Natural killer cell (primary cell): ENCODE results near the gene TMEM138. TPM values are rescaled to one million over a fixed set of nuclear protein-coding genes. Genes with fewer than 3 reads are reported as not detected.
A peak's percentile ranks its signal among the peaks of the same experiment; 100 is the strongest.

ENCODE experiments used
- ATAC-seq, 3 donors: fragments of 150-1000 bp in 2 of 3; fragments of 200-7000 bp in 1 of 3; cut with Tn5 transposase; 1 replicate in 1 of 3; 2 replicates in 2 of 3; pipeline ENCODE4 v1.10.0; 2021; ENCODE audit warnings: mild to moderate bottlenecking in 2 of 3, moderate library complexity in 2 of 3
- DNase-seq, 2 donors: peaks; one replicate each; pipeline versions ENCODE4 v3.0.0 to v3.0.0-alpha.2; 2013 to 2021; ENCODE audit warnings: mixed read lengths in 1 of 2
- H3K27ac ChIP-seq: one replicate; pipeline ENCODE4 v1.5.1; 2013; ENCODE audit warnings: mild to moderate bottlenecking, low read length
- H3K27me3 ChIP-seq: one replicate; pipeline ENCODE4 v1.6.1; 2013; ENCODE audit warnings: low read length; ENCODE audit not compliant: control insufficient read depth, insufficient read depth
- H3K36me3 ChIP-seq: one replicate; pipeline ENCODE4 v1.6.1; 2013; ENCODE audit warnings: low read length; ENCODE audit not compliant: control insufficient read depth, insufficient read depth
- H3K4me1 ChIP-seq: one replicate; pipeline ENCODE4 v1.6.1; 2013; ENCODE audit warnings: low read length; ENCODE audit not compliant: control insufficient read depth, insufficient read depth
- H3K4me3 ChIP-seq: one replicate; pipeline ENCODE4 v1.5.1; 2013; ENCODE audit warnings: low read length
- H3K9me3 ChIP-seq: one replicate; pipeline ENCODE4 v1.6.1; 2013; ENCODE audit warnings: low read length; ENCODE audit not compliant: control insufficient read depth, insufficient read depth
- H3K27ac Mint-ChIP-seq, 2 donors: one replicate each; pipeline ENCODE4 v1.8.0; 2022; ENCODE audit warnings: mild to moderate bottlenecking in 2 of 2, mixed read lengths in 2 of 2, moderate library complexity in 1 of 2
- H3K27me3 Mint-ChIP-seq, 2 donors: one replicate each; pipeline ENCODE4 v1.8.0; 2022; ENCODE audit warnings: low read depth in 2 of 2, mixed read lengths in 2 of 2
- H3K36me3 Mint-ChIP-seq: one replicate; pipeline ENCODE4 v1.8.0; 2022; ENCODE audit warnings: mixed read lengths
- H3K4me1 Mint-ChIP-seq, 2 donors: one replicate each; pipeline ENCODE4 v1.8.0; 2022; ENCODE audit warnings: mixed read lengths in 2 of 2
- H3K4me3 Mint-ChIP-seq: one replicate; pipeline ENCODE4 v1.8.0; 2022; ENCODE audit warnings: mild to moderate bottlenecking, moderate library complexity, mixed read lengths
- H3K9me3 Mint-ChIP-seq, 2 donors: one replicate each; pipeline ENCODE4 v1.8.0; 2022; ENCODE audit warnings: mixed read lengths in 2 of 2
- CTCF ChIP-seq: fragments of 200-600 bp; IDR thresholded peaks from one replicate; pipeline ENCODE4 v1.8.0; 2022; ENCODE audit warnings: antibody characterized with exemption
- WGBS: methylation state at CpG from one replicate; pipeline ENCODE4 v1.1.7; 2013; ENCODE audit warnings: missing lambda C conversion rate; ENCODE audit not compliant: insufficient coverage; 5-methylcytosine and 5-hydroxymethylcytosine counted together
- intact Hi-C: fragments of 100-400 bp; cut with micrococcal nuclease; formaldehyde crosslinking; loops from one replicate; pipeline ENCODE4 v1.14.2; 2022
- total RNA-seq, 4 donors: library from RNA; stranded (reverse); fragments of 120-200 nt in 1 of 4; gene quantifications; one replicate each; pipeline versions ENCODE4 v1.2.3 to v1.2.4, GENCODE V29; 2013 to 2022

The TMEM138 gene
- total RNA-seq, 3 donors from 2014 or later (not counting 1 experiment from before 2014, with no cell fraction given): 63.8 to 75.9 (median 66.5) TPM

DNA sequence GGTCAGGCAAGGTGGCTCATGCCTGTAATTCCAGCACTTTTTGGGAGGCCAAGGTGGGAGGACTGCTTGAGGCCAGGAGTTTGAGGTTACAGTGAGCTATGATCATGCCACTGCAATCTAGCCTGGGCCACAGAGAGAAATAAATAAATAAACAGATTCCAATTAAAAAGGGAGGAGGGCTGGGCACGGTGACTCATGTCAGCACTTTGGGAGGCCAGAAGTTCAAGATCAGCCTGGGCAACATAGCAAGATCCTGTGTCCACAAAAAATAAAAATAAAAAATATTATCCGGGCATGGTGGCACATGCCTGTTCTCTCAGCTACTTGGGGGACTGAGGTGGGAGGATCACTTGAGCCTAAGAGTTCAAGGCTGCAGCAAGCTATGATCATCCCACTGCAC is 8.0 kb upstream of the TMEM138 start:
- Mint-ChIP-seq H3K4me3 (no peak overlapping the region), H3K9me3 (no peaks in the 10 kb centered on the region), H3K36me3 (no peaks in the 10 kb centered on the region), H3K27ac (no peak overlapping the region), H3K27me3 (no peaks in the 10 kb centered on the region), H3K4me1 (peaks cover 0 to 10% of the 10 kb centered on the region in 2 donors)
- no peak for DNase-seq
- WGBS: 88% methylated on average over 2 of the region's 2 CpGs
- no peak for TF ChIP-seq CTCF
- intact Hi-C loops: no loop called here
- Histone ChIP-seq H3K27ac (no peak overlapping the region), H3K9me3 (no peaks in the 10 kb centered on the region), H3K36me3 (peaks cover 35% of the 10 kb centered on the region), H3K27me3 (no peaks in the 10 kb centered on the region), H3K4me3 (peak overlapping the region; percentile 6), H3K4me1 (peaks cover 24% of the 10 kb centered on the region)
- no peak for ATAC-seq

DNA sequence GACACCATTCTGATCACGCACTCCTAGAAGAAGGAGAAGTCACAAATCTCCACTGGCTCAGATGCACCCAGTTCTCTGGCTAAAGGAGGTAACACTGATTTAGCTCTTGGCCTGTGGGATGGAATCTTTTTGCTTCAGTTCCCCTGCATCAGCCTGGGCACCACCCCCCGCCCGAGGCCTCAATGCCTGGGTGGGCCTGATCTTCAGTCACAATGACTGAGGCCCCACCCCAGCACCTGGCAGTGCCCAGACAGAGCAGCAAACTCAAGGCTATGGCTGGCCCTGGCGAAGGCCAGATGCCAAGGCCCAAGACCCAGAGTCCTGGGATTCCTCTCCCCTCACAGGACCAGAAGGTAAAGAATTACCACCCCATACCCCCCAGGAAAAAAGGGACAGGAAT is 5.5 kb upstream of the TMEM138 start:
- no peak for TF ChIP-seq CTCF
- H3K4me3 ChIP-seq: peak overlapping the region; percentile 11
- H3K36me3 Mint-ChIP-seq: no peaks in the 10 kb centered on the region
- DNase-seq (no peak), ATAC-seq (no peak)
- no peaks in the 10 kb centered on the region for H3K27me3 ChIP-seq
- H3K27ac Mint-ChIP-seq: peak overlapping the region in 1 of 2 donors; percentile 14
- no peaks in the 10 kb centered on the region for H3K9me3 ChIP-seq
- peaks cover 38% of the 10 kb centered on the region for H3K4me1 ChIP-seq
- no peak overlapping the region for H3K4me3 Mint-ChIP-seq
- no peaks in the 10 kb centered on the region for H3K27me3 Mint-ChIP-seq
- peak overlapping the region; percentile 65 for H3K27ac ChIP-seq
- WGBS: 73% methylated on average over 4 of the region's 4 CpGs
- peaks cover 0 to 12% of the 10 kb centered on the region in 2 donors for H3K4me1 Mint-ChIP-seq
- peaks cover 16% of the 10 kb centered on the region for H3K36me3 ChIP-seq
- intact Hi-C loops: no loop called here
- H3K9me3 Mint-ChIP-seq: no peaks in the 10 kb centered on the region

DNA sequence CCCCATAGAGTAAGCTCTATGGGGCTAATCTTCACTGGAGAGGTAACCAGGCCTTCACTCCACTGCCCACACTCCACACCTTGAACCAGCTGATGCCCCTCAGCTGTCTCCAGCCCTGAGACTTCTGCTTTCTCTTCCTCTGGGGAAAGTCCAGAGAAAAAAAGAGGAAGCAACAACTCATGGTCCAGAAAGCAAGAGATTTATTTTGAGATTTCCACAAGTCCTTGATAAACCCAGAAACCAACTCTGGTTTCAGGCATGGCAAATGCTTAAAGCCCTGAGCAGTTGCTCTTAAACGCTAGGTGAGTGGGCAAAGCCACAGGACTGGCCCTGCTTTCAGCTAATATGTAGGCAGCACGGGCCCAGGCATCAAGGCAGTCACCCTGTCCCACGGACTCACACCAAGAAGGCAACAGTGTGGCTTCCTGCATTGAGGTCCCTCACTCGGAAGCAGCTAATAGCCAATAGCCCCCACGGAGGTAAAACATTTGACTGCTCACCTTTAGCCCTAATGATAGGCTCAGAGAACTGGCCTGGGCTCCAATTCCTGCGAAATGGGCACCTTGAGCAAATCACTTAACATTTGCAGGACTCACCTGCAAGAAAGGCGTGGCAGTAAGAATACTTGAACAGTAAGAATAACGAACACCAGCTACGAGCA is 4.8 kb upstream of the TMEM138 start:
- no peak for ATAC-seq
- Mint-ChIP-seq H3K36me3 (no peaks in the 10 kb centered on the region), H3K9me3 (no peaks in the 10 kb centered on the region), H3K4me3 (no peak overlapping the region), H3K27me3 (no peaks in the 10 kb centered on the region), H3K27ac (peak overlapping the region in 1 of 2 donors; percentile 14), H3K4me1 (peaks cover 5 to 18% of the 10 kb centered on the region in 2 donors)
- Histone ChIP-seq H3K27me3 (no peaks in the 10 kb centered on the region), H3K36me3 (peaks cover 13% of the 10 kb centered on the region), H3K4me1 (peaks cover 39% of the 10 kb centered on the region), H3K9me3 (no peaks in the 10 kb centered on the region), H3K4me3 (no peak overlapping the region), H3K27ac (peak overlapping the region; percentile 72)
- no peak for TF ChIP-seq CTCF
- WGBS: 65% methylated on average over 7 of the region's 9 CpGs
- DNase-seq: no peak
- intact Hi-C loops: no loop called here

- Histone ChIP-seq H3K27ac (peak overlapping the region; percentile 72), H3K4me3 (no peak overlapping the region), H3K9me3 (no peaks in the 10 kb centered on the region), H3K4me1 (peaks cover 44% of the 10 kb centered on the region), H3K27me3 (no peaks in the 10 kb centered on the region), H3K36me3 (peaks cover 9% of the 10 kb centered on the region)
- H3K27ac Mint-ChIP-seq: no peak overlapping the region
- ATAC-seq (no peak), DNase-seq (no peak)
- H3K27me3 Mint-ChIP-seq: no peaks in the 10 kb centered on the region
- 85% methylated on average over 6 of the region's 6 CpGs for WGBS
- H3K4me3 Mint-ChIP-seq: no peak overlapping the region
- TF ChIP-seq CTCF: no peak
- H3K4me1 Mint-ChIP-seq: peaks cover 10 to 23% of the 10 kb centered on the region in 2 donors
- no peaks in the 10 kb centered on the region for H3K36me3 Mint-ChIP-seq
- H3K9me3 Mint-ChIP-seq: no peaks in the 10 kb centered on the region
- intact Hi-C loops: no loop called here
Measured at GRCh38 chr11:61357894-61358239, 4.3 kb upstream of the TMEM138 start.
